ENCODE data around the gene RARS1. TPM values are rescaled to one million over a fixed set of nuclear protein-coding genes. Genes with fewer than 3 reads are reported as not detected.

RARS1 gene
- total RNA-seq, 1 experiment from 2014 or later: 128 TPM

DNA sequence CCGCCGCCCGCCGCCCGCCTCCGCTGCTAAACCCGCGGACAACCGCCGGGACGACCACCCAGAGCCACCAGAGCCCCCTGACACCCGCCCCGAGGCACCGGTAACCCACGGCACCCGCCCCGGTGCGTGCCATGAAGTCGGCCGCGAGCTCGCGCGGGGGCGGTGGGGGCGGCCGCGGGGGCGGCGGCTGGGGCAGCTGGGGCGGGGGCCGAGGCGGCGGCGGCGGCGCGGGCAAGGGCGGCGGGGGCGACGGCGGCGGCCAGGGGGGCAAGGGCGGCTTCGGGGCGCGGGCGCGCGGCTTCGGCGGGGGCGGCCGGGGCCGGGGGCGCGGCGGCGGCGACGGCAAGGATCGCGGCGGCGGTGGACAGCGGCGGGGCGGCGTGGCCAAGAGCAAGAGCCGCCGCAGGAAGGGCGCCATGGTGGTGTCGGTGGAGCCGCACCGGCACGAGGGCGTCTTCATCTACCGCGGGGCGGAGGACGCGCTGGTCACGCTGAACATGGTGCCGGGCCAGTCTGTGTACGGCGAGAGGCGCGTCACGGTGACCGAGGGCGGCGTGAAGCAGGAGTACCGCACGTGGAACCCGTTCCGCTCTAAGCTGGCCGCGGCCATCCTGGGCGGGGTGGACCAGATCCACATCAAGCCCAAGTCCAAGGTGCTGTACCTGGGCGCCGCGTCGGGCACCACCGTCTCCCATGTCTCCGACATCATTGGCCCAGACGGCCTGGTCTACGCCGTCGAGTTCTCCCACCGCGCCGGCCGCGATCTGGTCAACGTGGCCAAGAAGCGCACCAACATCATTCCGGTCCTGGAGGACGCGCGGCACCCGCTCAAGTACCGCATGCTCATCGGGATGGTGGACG, 43.3 kb downstream of the RARS1 start:
- in situ Hi-C loops (cut with HindIII; ENCODE audit: low pct_unique_long_range_greater_than_20kb, low sequenced_read_pairs): no loop called here
- Histone ChIP-seq H3K27ac (ENCODE audit: low read length) (no peak overlapping the region), H3K4me1 (ENCODE audit: control insufficient read depth, insufficient read depth, low read length) (no peaks in the 10 kb centered on the region), H3K36me3 (ENCODE audit: control insufficient read depth, insufficient read depth, low read length) (no peaks in the 10 kb centered on the region), H3K4me3 (ENCODE audit: low read depth in 2 of 2, low read length in 2 of 2) (peak overlapping the region; percentile 28 to 31), H3K27me3 (ENCODE audit: control insufficient read depth, insufficient read depth, low read length) (no peaks in the 10 kb centered on the region), H3K9me3 (ENCODE audit: control insufficient read depth, insufficient read depth, low read depth, low read length) (no peaks in the 10 kb centered on the region)
- DNase-seq (ENCODE audit: low read depth, low spot score) (no peak), ATAC-seq (peak; percentile 54; the same call in 1 of the 2 replicates)
- intact Hi-C loops (cut with micrococcal nuclease; ENCODE audit: unreplicated experiment): no loop called here
- POLR2A ChIA-PET: no interaction called here
- CTCF ChIA-PET: no interaction called here
- TSS peak; percentile 71 for BruUV-seq (replicated peaks)
- no peak for TF ChIP-seq SIN3A (IDR thresholded peaks at IDR 0.05; ENCODE audit: borderline replicate concordance, insufficient read depth, low read depth, low read length)
- no peak for TF ChIP-seq CTCF (IDR thresholded peaks at IDR 0.05)
- no peak for TF ChIP-seq TCF7L2 (IDR thresholded peaks at IDR 0.05; ENCODE audit: low read depth, low read length)
- no peak for TF ChIP-seq POLR2AphosphoS5 (IDR thresholded peaks at IDR 0.05; ENCODE audit: low read depth, low read length)
- TF ChIP-seq, protein P1, sequence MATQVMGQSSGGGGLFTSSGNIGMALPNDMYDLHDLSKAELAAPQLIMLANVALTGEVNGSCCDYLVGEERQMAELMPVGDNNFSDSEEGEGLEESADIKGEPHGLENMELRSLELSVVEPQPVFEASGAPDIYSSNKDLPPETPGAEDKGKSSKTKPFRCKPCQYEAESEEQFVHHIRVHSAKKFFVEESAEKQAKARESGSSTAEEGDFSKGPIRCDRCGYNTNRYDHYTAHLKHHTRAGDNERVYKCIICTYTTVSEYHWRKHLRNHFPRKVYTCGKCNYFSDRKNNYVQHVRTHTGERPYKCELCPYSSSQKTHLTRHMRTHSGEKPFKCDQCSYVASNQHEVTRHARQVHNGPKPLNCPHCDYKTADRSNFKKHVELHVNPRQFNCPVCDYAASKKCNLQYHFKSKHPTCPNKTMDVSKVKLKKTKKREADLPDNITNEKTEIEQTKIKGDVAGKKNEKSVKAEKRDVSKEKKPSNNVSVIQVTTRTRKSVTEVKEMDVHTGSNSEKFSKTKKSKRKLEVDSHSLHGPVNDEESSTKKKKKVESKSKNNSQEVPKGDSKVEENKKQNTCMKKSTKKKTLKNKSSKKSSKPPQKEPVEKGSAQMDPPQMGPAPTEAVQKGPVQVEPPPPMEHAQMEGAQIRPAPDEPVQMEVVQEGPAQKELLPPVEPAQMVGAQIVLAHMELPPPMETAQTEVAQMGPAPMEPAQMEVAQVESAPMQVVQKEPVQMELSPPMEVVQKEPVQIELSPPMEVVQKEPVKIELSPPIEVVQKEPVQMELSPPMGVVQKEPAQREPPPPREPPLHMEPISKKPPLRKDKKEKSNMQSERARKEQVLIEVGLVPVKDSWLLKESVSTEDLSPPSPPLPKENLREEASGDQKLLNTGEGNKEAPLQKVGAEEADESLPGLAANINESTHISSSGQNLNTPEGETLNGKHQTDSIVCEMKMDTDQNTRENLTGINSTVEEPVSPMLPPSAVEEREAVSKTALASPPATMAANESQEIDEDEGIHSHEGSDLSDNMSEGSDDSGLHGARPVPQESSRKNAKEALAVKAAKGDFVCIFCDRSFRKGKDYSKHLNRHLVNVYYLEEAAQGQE (IDR thresholded peaks at IDR 0.05; ENCODE audit: insufficient read depth in 1 of 2, low read depth in 2 of 2, low read length in 1 of 2): no peak

DNA sequence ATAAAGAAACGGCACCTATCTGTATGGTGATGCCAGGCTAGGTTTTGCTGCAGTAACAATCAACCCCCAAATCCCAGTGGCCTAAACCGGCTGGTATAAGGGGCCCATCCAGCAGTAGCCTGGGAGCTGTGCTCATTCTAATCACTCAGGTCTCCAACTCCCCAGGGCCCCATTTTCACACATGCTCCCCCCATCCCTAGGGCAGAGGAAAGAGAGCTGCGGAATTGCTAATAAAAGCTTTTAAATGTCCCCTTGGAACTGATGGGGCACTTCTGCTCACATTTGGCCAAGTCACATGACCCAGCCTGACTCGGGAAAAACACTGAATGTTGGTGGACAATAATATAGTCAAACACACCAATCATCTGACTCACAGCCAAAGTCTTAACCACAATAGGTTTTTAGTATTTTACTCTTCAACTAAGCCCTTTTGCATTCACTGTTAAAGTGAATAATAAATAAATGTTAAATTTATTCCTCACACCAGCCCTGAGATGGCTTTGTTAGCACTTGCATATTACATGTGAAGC, 44.4 kb downstream of the RARS1 start:
- intact Hi-C loops (cut with micrococcal nuclease; ENCODE audit: unreplicated experiment): no loop called here
- in situ Hi-C loops (cut with HindIII; ENCODE audit: low pct_unique_long_range_greater_than_20kb, low sequenced_read_pairs): no loop called here

More for the DNA sequence above, 44.4 kb downstream of the RARS1 start:
- no TSS peak for BruUV-seq (replicated peaks)
- no peaks in the 10 kb centered on the region for H3K9me3 ChIP-seq (ENCODE audit: control insufficient read depth, insufficient read depth, low read depth, low read length)
- DNase-seq (ENCODE audit: low read depth, low spot score): no peak
- no peaks in the 10 kb centered on the region for H3K36me3 ChIP-seq (ENCODE audit: control insufficient read depth, insufficient read depth, low read length)
- no peak overlapping the region for H3K27ac ChIP-seq (ENCODE audit: low read length)
- ChIA-PET POLR2A (no interaction called here), CTCF (no interaction called here)
- TF ChIP-seq TCF7L2 (IDR thresholded peaks at IDR 0.05; ENCODE audit: low read depth, low read length) (no peak), SIN3A (IDR thresholded peaks at IDR 0.05; ENCODE audit: borderline replicate concordance, insufficient read depth, low read depth, low read length) (no peak), POLR2AphosphoS5 (IDR thresholded peaks at IDR 0.05; ENCODE audit: low read depth, low read length) (no peak), CTCF (IDR thresholded peaks at IDR 0.05) (no peak)
- TF ChIP-seq, protein P1 (IDR thresholded peaks at IDR 0.05; ENCODE audit: insufficient read depth in 1 of 2, low read depth in 2 of 2, low read length in 1 of 2): no peak
- no peaks in the 10 kb centered on the region for H3K27me3 ChIP-seq (ENCODE audit: control insufficient read depth, insufficient read depth, low read length)
- no peak overlapping the region for H3K4me3 ChIP-seq (ENCODE audit: low read depth in 2 of 2, low read length in 2 of 2)
- H3K4me1 ChIP-seq (ENCODE audit: control insufficient read depth, insufficient read depth, low read length): no peaks in the 10 kb centered on the region
- no peak for ATAC-seq

Data from Panc1 (cell line).